ENCODE results near the gene MRGPRF. TPM values are rescaled to one million over a fixed set of nuclear protein-coding genes. Genes with fewer than 3 reads are reported as not detected.
"Not testable (repeated sequence)": the region's sequence is repeated elsewhere in the genome, so short reads cannot be mapped to it uniquely, and the experiment has no call there.

The MRGPRF gene
- polyA plus RNA-seq, 1 donor from 2014 or later, result not detected

DNA sequence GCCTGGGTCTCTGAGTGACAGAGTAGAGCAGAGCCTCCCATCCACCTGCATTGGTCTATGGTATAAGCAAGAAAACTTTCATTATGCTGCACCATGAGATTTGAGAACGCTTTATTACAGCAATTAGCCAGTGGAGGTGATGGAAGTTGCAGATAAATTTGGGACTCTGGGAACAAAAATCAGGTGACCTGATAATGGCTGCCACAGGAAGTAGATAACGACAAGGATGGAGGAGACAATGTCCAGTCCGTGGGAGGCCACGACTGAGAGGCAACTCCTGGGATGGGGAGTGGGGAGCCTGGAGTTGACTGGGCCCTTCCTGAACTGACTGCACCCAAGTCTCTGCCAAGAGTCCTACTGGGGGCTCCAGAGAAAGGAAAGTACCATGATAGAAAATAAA is 37.0 kb downstream of the MRGPRF start:
- no peak overlapping the region for H3K27ac ChIP-seq (ENCODE audit: low read length)
- H3K9me3 ChIP-seq (ENCODE audit: low read length), result no peaks in the 10 kb centered on the region
- H3K4me3 ChIP-seq (ENCODE audit: low read length), result no peak overlapping the region
- H3K27me3 ChIP-seq (ENCODE audit: insufficient read depth, low read depth, low read length), result no peaks in the 10 kb centered on the region
- TF ChIP-seq RAD21 (conservative IDR thresholded peaks at IDR 0.05) (no peak), EP300 (conservative IDR thresholded peaks at IDR 0.05; ENCODE audit: poor library complexity, severe bottlenecking) (no peak), SMC3 (conservative IDR thresholded peaks at IDR 0.05; ENCODE audit: poor library complexity) (no peak), MXI1 (conservative IDR thresholded peaks at IDR 0.05; ENCODE audit: poor library complexity, severe bottlenecking) (no peak), TAF1 (IDR thresholded peaks at IDR 0.05; ENCODE audit: low read depth) (no peak), POLR2AphosphoS5 (IDR thresholded peaks at IDR 0.05) (no peak), EZH2 (IDR thresholded peaks at IDR 0.05; ENCODE audit: borderline replicate concordance, insufficient read depth, low read length, poor library complexity, severe bottlenecking) (no peak)
- TF ChIP-seq, protein P1, sequence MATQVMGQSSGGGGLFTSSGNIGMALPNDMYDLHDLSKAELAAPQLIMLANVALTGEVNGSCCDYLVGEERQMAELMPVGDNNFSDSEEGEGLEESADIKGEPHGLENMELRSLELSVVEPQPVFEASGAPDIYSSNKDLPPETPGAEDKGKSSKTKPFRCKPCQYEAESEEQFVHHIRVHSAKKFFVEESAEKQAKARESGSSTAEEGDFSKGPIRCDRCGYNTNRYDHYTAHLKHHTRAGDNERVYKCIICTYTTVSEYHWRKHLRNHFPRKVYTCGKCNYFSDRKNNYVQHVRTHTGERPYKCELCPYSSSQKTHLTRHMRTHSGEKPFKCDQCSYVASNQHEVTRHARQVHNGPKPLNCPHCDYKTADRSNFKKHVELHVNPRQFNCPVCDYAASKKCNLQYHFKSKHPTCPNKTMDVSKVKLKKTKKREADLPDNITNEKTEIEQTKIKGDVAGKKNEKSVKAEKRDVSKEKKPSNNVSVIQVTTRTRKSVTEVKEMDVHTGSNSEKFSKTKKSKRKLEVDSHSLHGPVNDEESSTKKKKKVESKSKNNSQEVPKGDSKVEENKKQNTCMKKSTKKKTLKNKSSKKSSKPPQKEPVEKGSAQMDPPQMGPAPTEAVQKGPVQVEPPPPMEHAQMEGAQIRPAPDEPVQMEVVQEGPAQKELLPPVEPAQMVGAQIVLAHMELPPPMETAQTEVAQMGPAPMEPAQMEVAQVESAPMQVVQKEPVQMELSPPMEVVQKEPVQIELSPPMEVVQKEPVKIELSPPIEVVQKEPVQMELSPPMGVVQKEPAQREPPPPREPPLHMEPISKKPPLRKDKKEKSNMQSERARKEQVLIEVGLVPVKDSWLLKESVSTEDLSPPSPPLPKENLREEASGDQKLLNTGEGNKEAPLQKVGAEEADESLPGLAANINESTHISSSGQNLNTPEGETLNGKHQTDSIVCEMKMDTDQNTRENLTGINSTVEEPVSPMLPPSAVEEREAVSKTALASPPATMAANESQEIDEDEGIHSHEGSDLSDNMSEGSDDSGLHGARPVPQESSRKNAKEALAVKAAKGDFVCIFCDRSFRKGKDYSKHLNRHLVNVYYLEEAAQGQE (IDR thresholded peaks at IDR 0.05; ENCODE audit: borderline replicate concordance), result no peak
- no peak overlapping the region for H3K4me2 ChIP-seq (ENCODE audit: low read length)
- H4K20me1 ChIP-seq (ENCODE audit: insufficient read depth), result no peaks in the 10 kb centered on the region
- H3K9ac ChIP-seq (ENCODE audit: low read length), result no peak overlapping the region
- no peaks in the 10 kb centered on the region for H3F3A ChIP-seq (ENCODE audit: insufficient read depth, low read length, poor library complexity, severe bottlenecking)
- H3K36me3 ChIP-seq (ENCODE audit: insufficient read depth, low read length), result no peaks in the 10 kb centered on the region
- no peaks in the 10 kb centered on the region for H3K79me2 ChIP-seq (replicated peaks; ENCODE audit: insufficient read depth, low read length)
- no peaks in the 10 kb centered on the region for H3K9me2 ChIP-seq (ENCODE audit: insufficient read depth, low read length)
- no peak overlapping the region for H2AFZ ChIP-seq (ENCODE audit: low read depth, low read length)

DNA sequence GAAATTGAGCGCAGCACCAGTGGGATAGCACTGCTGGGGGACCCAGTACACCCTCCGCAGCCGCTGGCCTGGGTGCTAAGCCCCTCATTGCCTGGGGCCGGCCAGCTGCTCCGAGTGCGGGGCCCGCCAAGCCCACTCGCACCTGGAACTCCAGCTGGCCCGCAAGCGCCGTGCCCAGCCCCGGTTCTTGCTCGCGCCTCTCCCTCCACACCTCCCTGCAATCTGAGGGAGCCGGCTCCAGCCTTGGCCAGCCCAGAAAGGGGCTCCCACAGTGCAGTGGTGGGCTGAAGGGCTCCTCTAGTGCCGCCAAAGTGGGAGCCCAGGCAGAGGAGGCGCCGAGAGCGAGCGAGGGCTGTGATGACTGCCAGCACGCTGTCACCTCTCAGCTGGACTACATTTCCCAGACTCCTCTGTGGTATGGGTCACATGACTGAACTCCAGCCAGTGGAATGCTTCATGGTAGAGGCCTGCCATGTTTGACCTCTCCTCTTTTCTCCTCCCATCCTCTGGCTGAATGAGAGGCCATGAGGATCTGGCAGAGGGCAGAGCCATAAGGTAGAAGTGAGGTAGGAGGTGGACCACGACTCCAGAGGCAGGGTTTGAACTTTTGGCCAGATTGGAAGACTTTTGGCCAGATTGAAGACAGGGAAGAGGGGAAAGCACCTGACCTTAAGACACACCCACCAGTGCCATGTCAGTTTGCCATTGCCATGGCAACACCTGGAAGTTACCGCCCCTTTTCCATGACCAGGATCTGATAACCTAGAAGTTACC is 38.4 kb downstream of the MRGPRF start:
- H2AFZ ChIP-seq (ENCODE audit: low read depth, low read length), result no peak overlapping the region

DNA sequence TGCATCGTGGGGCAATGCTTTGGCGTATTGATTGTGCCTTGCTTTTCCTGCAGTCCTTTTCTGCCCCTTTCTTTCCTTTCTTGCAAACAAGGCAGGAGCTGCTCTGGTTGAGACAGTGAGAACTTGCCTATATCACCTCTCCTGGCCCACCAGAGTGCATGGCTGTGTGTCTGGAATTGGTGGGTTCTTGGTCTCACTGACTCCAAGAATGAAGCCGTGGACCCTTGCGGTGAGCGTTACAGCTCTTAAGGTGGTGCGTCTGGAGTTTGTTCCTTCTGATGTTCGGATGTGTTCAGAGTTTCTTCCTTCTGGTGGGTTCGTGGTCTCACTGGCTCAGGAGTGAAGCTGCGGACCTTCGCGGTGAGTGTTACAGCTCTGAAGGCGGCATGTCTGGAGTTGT is 39.3 kb downstream of the MRGPRF start:
- not testable (repeated sequence) for H4K20me1 ChIP-seq (ENCODE audit: insufficient read depth); H3K4me3 ChIP-seq (ENCODE audit: low read length); H3K79me2 ChIP-seq (replicated peaks; ENCODE audit: insufficient read depth, low read length); H3K9me3 ChIP-seq (ENCODE audit: low read length); H2AFZ ChIP-seq (ENCODE audit: low read depth, low read length); H3K9ac ChIP-seq (ENCODE audit: low read length); H3K27me3 ChIP-seq (ENCODE audit: insufficient read depth, low read depth, low read length); H3K4me2 ChIP-seq (ENCODE audit: low read length); H3F3A ChIP-seq (ENCODE audit: insufficient read depth, low read length, poor library complexity, severe bottlenecking); H3K9me2 ChIP-seq (ENCODE audit: insufficient read depth, low read length); H3K36me3 ChIP-seq (ENCODE audit: insufficient read depth, low read length); H3K27ac ChIP-seq (ENCODE audit: low read length)

More for the DNA sequence above, 38.4 kb downstream of the MRGPRF start:
- no peak overlapping the region for H3K27ac ChIP-seq (ENCODE audit: low read length)
- no peaks in the 10 kb centered on the region for H3F3A ChIP-seq (ENCODE audit: insufficient read depth, low read length, poor library complexity, severe bottlenecking)
- H4K20me1 ChIP-seq (ENCODE audit: insufficient read depth), result no peaks in the 10 kb centered on the region
- no peaks in the 10 kb centered on the region for H3K79me2 ChIP-seq (replicated peaks; ENCODE audit: insufficient read depth, low read length)
- no peaks in the 10 kb centered on the region for H3K9me3 ChIP-seq (ENCODE audit: low read length)
- TF ChIP-seq POLR2AphosphoS5 (IDR thresholded peaks at IDR 0.05) (no peak), SMC3 (conservative IDR thresholded peaks at IDR 0.05; ENCODE audit: poor library complexity) (no peak), MXI1 (conservative IDR thresholded peaks at IDR 0.05; ENCODE audit: poor library complexity, severe bottlenecking) (no peak), EP300 (conservative IDR thresholded peaks at IDR 0.05; ENCODE audit: poor library complexity, severe bottlenecking) (no peak), RAD21 (conservative IDR thresholded peaks at IDR 0.05) (no peak), TAF1 (IDR thresholded peaks at IDR 0.05; ENCODE audit: low read depth) (no peak), EZH2 (IDR thresholded peaks at IDR 0.05; ENCODE audit: borderline replicate concordance, insufficient read depth, low read length, poor library complexity, severe bottlenecking) (no peak)
- TF ChIP-seq, protein P1 (IDR thresholded peaks at IDR 0.05; ENCODE audit: borderline replicate concordance), result no peak
- no peaks in the 10 kb centered on the region for H3K27me3 ChIP-seq (ENCODE audit: insufficient read depth, low read depth, low read length)
- H3K9me2 ChIP-seq (ENCODE audit: insufficient read depth, low read length), result no peaks in the 10 kb centered on the region
- H3K36me3 ChIP-seq (ENCODE audit: insufficient read depth, low read length), result no peaks in the 10 kb centered on the region
- no peak overlapping the region for H3K4me2 ChIP-seq (ENCODE audit: low read length)
- no peak overlapping the region for H3K9ac ChIP-seq (ENCODE audit: low read length)
- no peak overlapping the region for H3K4me3 ChIP-seq (ENCODE audit: low read length)

All from neural cell (in vitro differentiated cells).